Retinal pigment epithelial cell (primary cell): ENCODE measurements around the gene TMC3.

Experiments used
- DNase-seq: peaks from one replicate; pipeline ENCODE4 v3.0.0-alpha.2; 2010; ENCODE audit warnings: low read depth
- H3K4me3 ChIP-seq: 2 replicates; pipeline ENCODE4 v1.5.1; 2011; ENCODE audit warnings: mild to moderate bottlenecking, low read length, control low read depth, moderate library complexity
- CTCF ChIP-seq: conservative IDR thresholded peaks from 2 replicates; pipeline ENCODE4 v1.5.1; 2011; ENCODE audit warnings: low read depth, low read length, control low read depth, inconsistent platforms

Gene TMC3

GRCh38 chr15:81282911-81283310 lies 91.1 kb downstream of the TMC3 start:
- no peak for TF ChIP-seq CTCF
- H3K4me3 ChIP-seq: no peak overlapping the region
- no peak for DNase-seq

GRCh38 chr15:81282606-81282895 lies 91.5 kb downstream of the TMC3 start:
- H3K4me3 ChIP-seq: no peak overlapping the region
- no peak for DNase-seq
- no peak for TF ChIP-seq CTCF

GRCh38 chr15:81281766-81282605 lies 92.0 kb downstream of the TMC3 start:
- DNase-seq: no peak
- no peak for TF ChIP-seq CTCF
- no peak overlapping the region for H3K4me3 ChIP-seq

- TF ChIP-seq CTCF: no peak
- DNase-seq: no peak
Observed at GRCh38 chr15:81281456-81281735, 92.6 kb downstream of the TMC3 start.

More at GRCh38 chr15:81281456-81281735, 92.6 kb downstream of the TMC3 start:
- H3K4me3 ChIP-seq: no peak overlapping the region
